ENCODE measurements around the gene UBE2G2. TPM values are rescaled to one million over a fixed set of nuclear protein-coding genes. Genes with fewer than 3 reads are reported as not detected.

UBE2G2 gene
- total RNA-seq, 3 donors from 2014 or later: 64.2 to 85.4 (median 66.8) TPM

DNA sequence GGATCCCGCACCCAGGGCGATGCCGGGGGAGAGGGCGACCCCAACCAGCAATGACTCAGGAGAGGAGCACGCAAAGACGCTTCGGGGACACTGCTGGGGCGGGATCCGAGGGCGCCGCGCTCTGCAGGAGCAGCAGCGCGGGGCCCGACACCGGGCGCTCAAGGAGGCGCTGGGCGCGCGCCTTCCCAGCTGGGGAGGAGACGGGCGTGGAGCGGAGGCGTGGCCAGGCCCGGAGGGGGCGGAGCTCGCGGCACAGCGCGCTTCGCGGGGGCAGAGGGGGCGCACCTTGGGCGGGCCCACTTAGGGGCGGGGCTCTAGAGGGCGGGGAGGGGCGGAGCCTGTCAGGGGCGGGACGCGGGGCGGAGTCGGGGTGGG lies 15.9 kb upstream of the UBE2G2 start:
- Histone ChIP-seq H3K4me1 (ENCODE audit: low read depth) (peaks cover 4% of the 10 kb centered on the region), H3K4me3 (peak overlapping the region; percentile 59), H3K9me3 (peaks cover 2% of the 10 kb centered on the region), H3K36me3 (ENCODE audit: low read depth) (no peaks in the 10 kb centered on the region)
- DNase-seq: peak; percentile 93 to 98 (median 94)
- no peak for TF ChIP-seq CTCF (IDR thresholded peaks at IDR 0.05)
- intact Hi-C loops (cut with DNase I, micrococcal nuclease): no loop called here
- peak; percentile 96 for ATAC-seq

DNA sequence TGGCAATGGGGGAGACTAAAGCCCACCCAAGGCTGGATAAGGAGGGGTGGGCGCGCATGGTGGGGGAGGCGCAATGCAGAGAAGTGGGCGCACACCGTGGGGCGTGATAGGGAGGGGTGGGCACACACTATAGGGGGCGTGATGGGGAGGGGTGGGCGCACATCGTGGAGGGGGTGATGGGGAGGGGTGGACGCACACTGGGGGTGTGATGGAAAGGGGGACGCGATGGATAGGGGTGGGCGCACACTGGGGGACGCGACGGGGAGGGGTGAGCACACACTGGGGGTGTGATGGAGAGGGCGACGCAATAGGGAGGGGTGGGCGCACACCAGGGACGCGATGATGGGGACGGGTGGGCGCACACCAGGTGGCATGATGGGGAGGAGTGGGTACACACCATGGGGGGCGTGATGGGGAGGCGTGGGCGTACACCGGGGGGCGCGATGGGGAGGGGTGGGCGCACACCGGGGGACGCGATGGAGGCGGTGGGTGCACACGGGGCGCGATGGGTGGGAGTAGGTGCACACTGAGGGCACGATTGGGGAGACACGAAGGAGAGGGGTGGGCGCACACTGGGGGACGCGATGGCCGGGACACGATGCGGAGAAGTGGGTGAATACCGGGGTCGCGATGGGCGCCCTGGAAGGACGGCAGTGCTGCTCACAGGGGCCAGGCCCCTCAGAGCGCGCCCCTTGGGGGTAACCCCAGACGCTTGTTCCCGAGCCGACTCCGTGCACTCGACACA lies 15.3 kb upstream of the UBE2G2 start:
- peak overlapping the region; percentile 59 for H3K4me3 ChIP-seq
- DNase-seq (peak; percentile 24 to 72 (median 44)), ATAC-seq (no peak)
- no peaks in the 10 kb centered on the region for H3K36me3 ChIP-seq (ENCODE audit: low read depth)
- TF ChIP-seq CTCF (IDR thresholded peaks at IDR 0.05): no peak
- intact Hi-C loops (cut with DNase I, micrococcal nuclease): no loop called here
- H3K4me1 ChIP-seq (ENCODE audit: low read depth): peaks cover 4% of the 10 kb centered on the region
- no peaks in the 10 kb centered on the region for H3K9me3 ChIP-seq

- Histone ChIP-seq H3K4me3 (no peak overlapping the region), H3K9me3 (no peaks in the 10 kb centered on the region), H3K36me3 (ENCODE audit: low read depth) (no peaks in the 10 kb centered on the region), H3K4me1 (ENCODE audit: low read depth) (peaks cover 4% of the 10 kb centered on the region)
- no peak for TF ChIP-seq CTCF (IDR thresholded peaks at IDR 0.05)
- no peak for ATAC-seq
- intact Hi-C loops (cut with DNase I, micrococcal nuclease): no loop called here
- DNase-seq: no peak
Measured at GRCh38 chr21:44815852-44816628, 14.4 kb upstream of the UBE2G2 start.

DNA sequence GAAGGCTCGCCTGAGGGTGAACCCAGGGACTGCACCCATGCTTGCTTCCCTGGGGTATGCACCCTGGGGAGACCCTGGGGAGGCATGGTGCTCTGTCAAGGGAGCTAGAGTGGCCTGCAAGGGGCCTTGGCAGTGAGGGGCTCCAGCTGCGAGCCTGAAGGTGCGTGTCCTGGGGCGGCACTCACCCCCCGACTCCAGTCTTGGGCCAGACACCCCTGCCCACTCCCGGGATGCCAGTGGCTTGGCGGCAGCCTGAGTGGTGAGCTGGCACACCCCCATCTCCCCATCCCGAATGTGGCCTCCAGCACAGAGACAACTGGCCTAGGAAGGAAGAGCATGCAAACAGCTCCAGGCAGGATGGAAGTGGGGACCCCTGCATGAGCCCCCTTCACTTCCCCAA lies 13.6 kb upstream of the UBE2G2 start:
- Histone ChIP-seq H3K4me1 (ENCODE audit: low read depth) (peaks cover 4% of the 10 kb centered on the region), H3K9me3 (no peaks in the 10 kb centered on the region), H3K4me3 (no peak overlapping the region), H3K36me3 (ENCODE audit: low read depth) (no peaks in the 10 kb centered on the region)
- ATAC-seq (no peak), DNase-seq (peak in 1 of 3 donors; percentile 53)
- no peak for TF ChIP-seq CTCF (IDR thresholded peaks at IDR 0.05)
- intact Hi-C loops (cut with DNase I, micrococcal nuclease): no loop called here

DNA sequence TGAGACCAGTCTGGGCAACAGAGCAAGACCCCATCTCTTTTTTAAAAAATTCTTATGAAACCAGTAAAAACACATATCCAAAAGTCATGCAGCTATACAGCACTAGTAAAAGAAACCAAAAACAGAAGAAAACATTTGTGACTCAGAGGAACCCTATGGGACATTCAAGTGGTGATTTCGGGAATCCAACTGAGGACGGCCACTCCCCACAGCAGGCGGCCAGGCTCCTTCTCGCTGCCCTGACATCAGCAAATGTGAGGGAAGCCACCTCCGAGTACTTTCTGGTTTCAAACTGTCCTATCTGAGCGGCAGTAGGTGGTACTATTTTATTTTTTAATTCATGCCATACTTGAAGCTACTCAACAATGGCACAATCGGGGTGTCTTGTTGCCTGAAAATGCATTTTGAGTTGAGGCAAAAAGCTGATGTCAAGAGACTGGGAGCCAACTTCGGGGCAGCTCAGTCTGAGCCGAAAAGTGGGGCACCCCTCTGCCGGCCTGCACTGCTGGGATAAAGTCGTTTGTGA lies 12.9 kb upstream of the UBE2G2 start:
- TF ChIP-seq CTCF (IDR thresholded peaks at IDR 0.05): no peak
- Histone ChIP-seq H3K9me3 (no peaks in the 10 kb centered on the region), H3K4me3 (no peak overlapping the region), H3K36me3 (ENCODE audit: low read depth) (no peaks in the 10 kb centered on the region), H3K4me1 (ENCODE audit: low read depth) (peaks cover 4% of the 10 kb centered on the region)
- intact Hi-C loops (cut with DNase I, micrococcal nuclease): no loop called here
- ATAC-seq (no peak), DNase-seq (no peak)
